SU-DHL-6 (cell line): ENCODE measurements around the gene FIGLA.
"Not testable (repeated sequence)": the region's sequence is repeated elsewhere in the genome, so short reads cannot be mapped to it uniquely, and the experiment has no call there.

Experiments
- H2AFZ ChIP-seq: fragments of 200-600 bp; sonication (generic); 2 replicates; pipeline ENCODE4 v1.6.1; 2014; ENCODE audit warnings: low read depth, mild to moderate bottlenecking, moderate library complexity, mixed read lengths, antibody characterized with exemption, low read length; ENCODE audit not compliant: severe bottlenecking
- H3F3A ChIP-seq: fragments of 200-600 bp; shearing (Covaris generic); 2 replicates; pipeline ENCODE4 v1.6.0; 2016; ENCODE audit warnings: antibody characterized with exemption, mild to moderate bottlenecking; ENCODE audit not compliant: insufficient read depth
- H3K27ac ChIP-seq: fragments of 200-600 bp; sonication (generic); 2 replicates; pipeline ENCODE4 v1.5.1; 2016; ENCODE audit warnings: low read depth, mild to moderate bottlenecking, low read length, moderate library complexity, mixed read lengths
- H3K27me3 ChIP-seq: fragments of 200-600 bp; sonication (generic), shearing (Covaris generic); 2 replicates; pipeline ENCODE4 v1.6.0; 2014; ENCODE audit warnings: mild to moderate bottlenecking, low read length
- H3K36me3 ChIP-seq: fragments of 200-600 bp; sonication (generic); 2 replicates; pipeline ENCODE4 v1.6.1; 2014; ENCODE audit warnings: mild to moderate bottlenecking, low read length, mixed read lengths
- H3K4me2 ChIP-seq: fragments of 300-600, 200-600 bp; shearing (Covaris generic), sonication (generic); 2 replicates; pipeline ENCODE4 v1.6.0; 2014; ENCODE audit warnings: low read length, low read depth, mild to moderate bottlenecking; ENCODE audit not compliant: poor library complexity, severe bottlenecking
- H3K4me3 ChIP-seq: fragments of 200-600 bp; sonication (generic); 2 replicates; pipeline ENCODE4 v1.5.1; 2014; ENCODE audit warnings: antibody characterized with exemption, low read length, mild to moderate bottlenecking, mixed read lengths; ENCODE audit not compliant: insufficient read depth, poor library complexity, severe bottlenecking
- H3K79me2 ChIP-seq: fragments of 200-600 bp; sonication (generic); 2 replicates; pipeline ENCODE4 v1.6.1; 2014; ENCODE audit warnings: mild to moderate bottlenecking, low read length, moderate library complexity; ENCODE audit not compliant: insufficient read depth
- H3K9ac ChIP-seq: fragments of 200-600 bp; sonication (generic); 2 replicates; pipeline ENCODE4 v1.7.0; 2014; ENCODE audit warnings: mild to moderate bottlenecking, low read length
- H3K9me2 ChIP-seq: fragments of 200-600 bp; sonication (generic); replicated peaks from 2 replicates; pipeline ENCODE4 v1.6.1; 2014; ENCODE audit warnings: low read length; ENCODE audit not compliant: insufficient read depth
- H3K9me3 ChIP-seq: fragments of 200-600 bp; sonication (generic); 2 replicates; pipeline ENCODE4 v1.6.1; 2014; ENCODE audit warnings: low read length, mixed read lengths; ENCODE audit not compliant: insufficient read depth
- H4K20me1 ChIP-seq: fragments of 200-600 bp; sonication (generic); 2 replicates; pipeline ENCODE4 v1.6.1; 2014; ENCODE audit warnings: low read depth, mild to moderate bottlenecking, antibody characterized with exemption, low read length, moderate library complexity, mixed read lengths
- EZH2phosphoT487 ChIP-seq: fragments of 200-600 bp; sonication (generic), shearing (Covaris generic); conservative IDR thresholded peaks from 2 replicates; pipeline ENCODE4 v1.6.1; 2018; ENCODE audit warnings: mild to moderate bottlenecking, antibody characterized with exemption, low read length, moderate library complexity, mixed read lengths
- TF ChIP-seq, protein P1 (sequence below): fragments of 200-600 bp; sonication (generic); IDR thresholded peaks from one replicate; pipeline ENCODE4 v1.5.1; 2017; ENCODE audit warnings: antibody characterized with exemption, mild to moderate bottlenecking, low read length, moderate library complexity; ENCODE audit not compliant: insufficient read depth, poor library complexity, severe bottlenecking

Gene FIGLA

DNA sequence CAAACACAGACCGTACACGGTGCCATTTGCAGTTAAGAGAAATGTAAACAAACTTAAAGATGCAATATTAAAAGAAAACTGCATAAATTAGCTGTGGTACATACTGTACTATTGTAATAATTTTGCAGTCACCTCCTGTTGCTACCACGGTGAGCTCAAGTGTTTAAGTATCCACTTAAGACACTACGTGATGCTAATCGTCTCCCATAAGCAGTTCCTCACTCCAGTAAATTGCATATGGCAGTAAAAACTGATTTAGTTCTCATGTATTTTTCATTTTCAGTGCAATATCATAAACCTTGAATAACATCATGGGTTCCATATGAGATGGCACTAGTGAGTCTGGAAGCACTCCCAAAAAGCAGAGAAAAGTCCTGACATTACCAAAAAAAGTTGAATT is 15.6 kb upstream of the FIGLA start:
- no peaks in the 10 kb centered on the region for H3K9me2 ChIP-seq
- no peaks in the 10 kb centered on the region for H4K20me1 ChIP-seq
- no peaks in the 10 kb centered on the region for H3F3A ChIP-seq
- no peak overlapping the region for H3K4me2 ChIP-seq
- no peaks in the 10 kb centered on the region for H3K79me2 ChIP-seq
- no peak overlapping the region for H3K4me3 ChIP-seq
- H3K27me3 ChIP-seq: no peaks in the 10 kb centered on the region
- no peak overlapping the region for H3K9ac ChIP-seq
- H3K9me3 ChIP-seq: no peaks in the 10 kb centered on the region
- no peak overlapping the region for H2AFZ ChIP-seq
- no peak overlapping the region for H3K27ac ChIP-seq
- no peak for TF ChIP-seq EZH2phosphoT487
- TF ChIP-seq, protein P1, sequence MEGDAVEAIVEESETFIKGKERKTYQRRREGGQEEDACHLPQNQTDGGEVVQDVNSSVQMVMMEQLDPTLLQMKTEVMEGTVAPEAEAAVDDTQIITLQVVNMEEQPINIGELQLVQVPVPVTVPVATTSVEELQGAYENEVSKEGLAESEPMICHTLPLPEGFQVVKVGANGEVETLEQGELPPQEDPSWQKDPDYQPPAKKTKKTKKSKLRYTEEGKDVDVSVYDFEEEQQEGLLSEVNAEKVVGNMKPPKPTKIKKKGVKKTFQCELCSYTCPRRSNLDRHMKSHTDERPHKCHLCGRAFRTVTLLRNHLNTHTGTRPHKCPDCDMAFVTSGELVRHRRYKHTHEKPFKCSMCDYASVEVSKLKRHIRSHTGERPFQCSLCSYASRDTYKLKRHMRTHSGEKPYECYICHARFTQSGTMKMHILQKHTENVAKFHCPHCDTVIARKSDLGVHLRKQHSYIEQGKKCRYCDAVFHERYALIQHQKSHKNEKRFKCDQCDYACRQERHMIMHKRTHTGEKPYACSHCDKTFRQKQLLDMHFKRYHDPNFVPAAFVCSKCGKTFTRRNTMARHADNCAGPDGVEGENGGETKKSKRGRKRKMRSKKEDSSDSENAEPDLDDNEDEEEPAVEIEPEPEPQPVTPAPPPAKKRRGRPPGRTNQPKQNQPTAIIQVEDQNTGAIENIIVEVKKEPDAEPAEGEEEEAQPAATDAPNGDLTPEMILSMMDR: no peak
- no peaks in the 10 kb centered on the region for H3K36me3 ChIP-seq

DNA sequence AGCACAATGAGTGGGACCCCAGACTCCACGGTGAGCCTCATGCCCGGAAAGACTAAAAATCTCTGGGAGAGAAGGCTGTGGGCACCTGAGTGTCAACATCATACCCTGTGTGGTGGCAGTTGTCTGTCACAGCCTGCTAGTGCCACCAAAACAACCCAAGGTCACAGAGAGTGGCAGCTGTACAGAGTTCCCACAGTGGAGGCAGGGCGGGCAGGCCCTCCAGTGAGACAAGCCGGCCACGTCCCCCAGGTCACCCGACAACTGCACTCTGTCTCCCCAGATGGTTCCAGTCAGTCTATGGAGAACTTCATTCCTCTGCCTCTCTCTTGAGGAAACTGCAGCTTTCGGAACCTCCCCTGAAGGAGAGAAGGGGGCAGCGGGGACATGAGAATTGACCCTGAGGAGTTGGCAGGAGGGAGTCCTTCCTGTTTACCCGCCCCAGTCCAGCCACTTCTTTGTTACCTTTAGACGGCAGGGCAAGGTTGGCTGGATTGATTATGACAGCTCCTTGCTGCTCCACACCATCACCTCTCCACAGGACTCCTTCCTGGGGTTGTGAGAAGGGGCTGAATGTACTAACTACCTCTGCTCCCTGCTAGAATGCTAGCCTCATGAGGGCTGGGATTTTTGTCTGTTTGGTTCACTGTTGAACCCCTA is 11.3 kb upstream of the FIGLA start:
- no peaks in the 10 kb centered on the region for H3K9me3 ChIP-seq
- no peak overlapping the region for H3K9ac ChIP-seq
- H3F3A ChIP-seq: no peaks in the 10 kb centered on the region
- no peak overlapping the region for H3K4me2 ChIP-seq
- H3K79me2 ChIP-seq: no peaks in the 10 kb centered on the region
- H3K4me3 ChIP-seq: no peak overlapping the region
- no peaks in the 10 kb centered on the region for H3K36me3 ChIP-seq
- H4K20me1 ChIP-seq: no peaks in the 10 kb centered on the region
- H2AFZ ChIP-seq: no peak overlapping the region
- TF ChIP-seq, protein P1: no peak
- no peak for TF ChIP-seq EZH2phosphoT487
- H3K9me2 ChIP-seq: no peaks in the 10 kb centered on the region
- H3K27ac ChIP-seq: no peak overlapping the region
- H3K27me3 ChIP-seq: no peaks in the 10 kb centered on the region

DNA sequence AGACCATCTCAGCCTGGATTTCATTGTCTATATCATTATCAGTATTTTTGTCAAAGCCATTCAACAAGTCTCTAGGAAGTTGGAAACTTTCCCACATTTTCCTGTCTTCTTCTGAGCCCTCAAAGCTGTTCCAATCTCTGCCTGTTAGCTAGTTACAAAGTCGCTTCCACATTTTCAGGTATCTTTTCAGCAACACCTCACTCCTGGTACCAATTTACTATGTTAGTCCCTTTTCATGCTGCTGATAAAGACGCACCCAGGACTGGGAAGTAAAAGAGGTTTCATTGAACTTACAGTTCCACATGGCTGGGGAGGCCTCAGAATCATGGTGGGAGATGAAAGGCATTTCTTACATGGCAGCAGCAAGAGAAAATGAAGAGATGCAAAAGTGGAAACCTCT is 9.3 kb upstream of the FIGLA start:
- H3K36me3 ChIP-seq: no peaks in the 10 kb centered on the region
- H3K4me3 ChIP-seq: no peak overlapping the region
- H3K4me2 ChIP-seq: no peak overlapping the region
- TF ChIP-seq EZH2phosphoT487: no peak
- TF ChIP-seq, protein P1: no peak
- no peak overlapping the region for H2AFZ ChIP-seq
- H3K27me3 ChIP-seq: no peaks in the 10 kb centered on the region
- H3F3A ChIP-seq: no peaks in the 10 kb centered on the region
- H3K79me2 ChIP-seq: no peaks in the 10 kb centered on the region
- no peaks in the 10 kb centered on the region for H3K9me2 ChIP-seq
- no peaks in the 10 kb centered on the region for H3K9me3 ChIP-seq
- no peak overlapping the region for H3K27ac ChIP-seq
- no peaks in the 10 kb centered on the region for H4K20me1 ChIP-seq
- H3K9ac ChIP-seq: no peak overlapping the region

DNA sequence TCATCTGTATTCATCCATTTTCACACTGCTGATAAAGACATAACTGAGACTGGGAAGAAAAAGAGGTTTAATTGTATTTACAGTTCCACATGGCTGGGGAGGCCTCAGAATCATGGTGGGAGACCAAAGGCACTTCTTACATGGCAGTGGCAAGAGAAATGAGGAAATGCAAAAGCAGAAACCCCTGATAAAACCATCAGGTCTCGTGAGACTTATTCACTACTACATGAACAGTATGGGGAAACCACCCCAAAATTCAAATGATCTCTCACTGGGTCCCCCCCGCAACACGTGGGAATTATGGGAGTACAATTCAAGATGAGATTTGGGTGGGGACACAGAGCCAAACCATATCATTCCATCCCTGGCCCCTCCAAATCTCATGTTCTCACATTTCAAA is 7.6 kb upstream of the FIGLA start:
- not testable (repeated sequence) for H2AFZ ChIP-seq, H3K9ac ChIP-seq, H3F3A ChIP-seq, H3K36me3 ChIP-seq, H3K9me2 ChIP-seq, H3K27ac ChIP-seq, H3K4me2 ChIP-seq, H4K20me1 ChIP-seq, H3K79me2 ChIP-seq, H3K9me3 ChIP-seq, H3K4me3 ChIP-seq, H3K27me3 ChIP-seq
